MM.1S (cell line): ENCODE data around the gene SOD1.

ENCODE experiments used
- DNase-seq: peaks from one replicate; pipeline ENCODE4 v3.0.0-alpha.2; 2015
- H2AFZ ChIP-seq: fragments of 300-600 bp; sonication (generic); 2 replicates; pipeline ENCODE4 v1.6.0; 2016; ENCODE audit warnings: antibody characterized with exemption, low read length
- H3F3A ChIP-seq: fragments of 300-600 bp; sonication (generic); 2 replicates; pipeline ENCODE4 v1.6.1; 2016; ENCODE audit warnings: mild to moderate bottlenecking, antibody characterized with exemption, low read length, moderate library complexity, mixed read lengths; ENCODE audit not compliant: insufficient read depth
- H3K27ac ChIP-seq: fragments of 300-600 bp; sonication (generic); 2 replicates; pipeline ENCODE4 v1.5.1; 2016; ENCODE audit warnings: mild to moderate bottlenecking, low read length
- H3K27me3 ChIP-seq: fragments of 300-600 bp; sonication (generic); replicated peaks from 2 replicates; pipeline ENCODE4 v1.6.0; 2016; ENCODE audit warnings: low read length; ENCODE audit not compliant: insufficient read depth
- H3K36me3 ChIP-seq: fragments of 300-600 bp; sonication (generic); replicated peaks from 2 replicates; pipeline ENCODE4 v1.6.1; 2016; ENCODE audit warnings: mild to moderate bottlenecking, low read length, mixed read lengths; ENCODE audit not compliant: insufficient read depth
- H3K4me1 ChIP-seq: fragments of 300-600 bp; sonication (generic); 2 replicates; pipeline ENCODE4 v1.6.1; 2016; ENCODE audit warnings: low read length, mixed read lengths
- H3K4me2 ChIP-seq: fragments of 300-600 bp; sonication (generic); 2 replicates; pipeline ENCODE4 v1.6.0; 2016; ENCODE audit warnings: low read depth, low read length
- H3K4me3 ChIP-seq: fragments of 300-600 bp; sonication (generic); 2 replicates; pipeline ENCODE4 v1.5.1; 2016; ENCODE audit warnings: low read length, mixed read lengths
- H3K79me2 ChIP-seq: fragments of 300-600 bp; sonication (generic); 2 replicates; pipeline ENCODE4 v1.6.1; 2016; ENCODE audit warnings: mixed run types, low read length, mixed read lengths
- H3K9ac ChIP-seq: fragments of 300-600 bp; sonication (generic); 2 replicates; pipeline ENCODE4 v1.6.1; 2016; ENCODE audit warnings: low read length, mixed read lengths
- H3K9me2 ChIP-seq: fragments of 300-600 bp; sonication (generic); replicated peaks from 2 replicates; pipeline ENCODE4 v1.6.1; 2016; ENCODE audit warnings: mild to moderate bottlenecking, low read length, mixed read lengths; ENCODE audit not compliant: insufficient read depth
- H3K9me3 ChIP-seq: fragments of 300-600 bp; sonication (generic); replicated peaks from 2 replicates; pipeline ENCODE4 v1.6.1; 2016; ENCODE audit warnings: mild to moderate bottlenecking, low read length, mixed read lengths; ENCODE audit not compliant: insufficient read depth
- H4K20me1 ChIP-seq: fragments of 300-600 bp; sonication (generic); 2 replicates; pipeline ENCODE4 v1.6.1; 2016; ENCODE audit warnings: mild to moderate bottlenecking, low read length, moderate library complexity, mixed read lengths; ENCODE audit not compliant: insufficient read depth
- EZH2 ChIP-seq: fragments of 300-600 bp; sonication (generic); optimal IDR thresholded peaks from 2 replicates; pipeline ENCODE3; 2017; ENCODE audit warnings: low read depth, mild to moderate bottlenecking, antibody characterized with exemption, low read length, mixed read lengths
- EZH2phosphoT487 ChIP-seq: fragments of 300-600 bp; sonication (generic); IDR thresholded peaks from 2 replicates; pipeline ENCODE4 v1.6.1; 2018; ENCODE audit warnings: antibody characterized with exemption, low read length
- TF ChIP-seq, protein P1 (sequence below): fragments of 300-600 bp; sonication (generic); IDR thresholded peaks from 2 replicates; pipeline ENCODE4 v1.5.1; 2016; ENCODE audit warnings: antibody characterized with exemption, low read length, mixed read lengths

SOD1 gene

DNA sequence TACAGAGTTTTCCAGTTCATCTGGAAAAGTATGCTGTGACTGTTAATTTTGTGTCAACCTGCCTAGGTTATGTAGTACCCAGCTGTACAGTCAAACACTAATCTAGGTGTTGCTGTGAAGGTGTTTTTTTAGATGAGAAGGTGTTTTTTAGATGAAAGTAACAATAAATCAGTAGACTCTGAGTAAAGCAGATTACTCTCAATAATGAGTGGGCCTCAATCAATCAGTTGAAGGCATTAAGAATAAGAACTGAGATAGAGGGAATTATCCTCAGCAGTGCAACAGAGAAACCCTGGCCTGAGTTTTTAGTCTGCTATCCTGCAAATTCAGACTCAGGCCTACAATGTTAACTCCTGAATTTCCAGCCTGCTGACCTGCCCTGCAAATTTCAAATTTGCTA, 39.0 kb downstream of the SOD1 start:
- Histone ChIP-seq H3K9ac (no peak overlapping the region), H3K4me3 (no peak overlapping the region)

DNA sequence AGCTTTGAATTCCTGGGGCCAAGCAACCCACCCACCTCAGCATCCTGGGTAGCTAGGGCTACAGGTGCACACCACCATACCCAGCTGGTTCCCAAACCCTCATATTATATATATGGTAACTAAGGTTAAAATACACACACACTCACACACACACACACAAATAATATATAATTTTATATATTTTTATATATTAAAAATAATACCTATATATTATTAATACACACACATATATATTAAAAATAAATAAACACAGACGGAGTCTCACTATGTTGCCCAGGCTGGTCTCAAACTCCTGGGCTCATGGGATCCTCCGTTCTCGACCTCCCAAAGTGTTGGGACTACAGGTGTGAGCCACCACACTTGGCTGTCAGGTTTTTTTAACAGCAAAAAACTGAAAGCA, 40.5 kb downstream of the SOD1 start:
- H3K27me3 ChIP-seq, result no peaks in the 10 kb centered on the region
- no peak overlapping the region for H3K4me2 ChIP-seq
- no peaks in the 10 kb centered on the region for H3K9me2 ChIP-seq
- DNase-seq, result no peak
- H4K20me1 ChIP-seq, result peaks cover 2% of the 10 kb centered on the region; the same call in 1 of the 2 replicates
- TF ChIP-seq, protein P1, sequence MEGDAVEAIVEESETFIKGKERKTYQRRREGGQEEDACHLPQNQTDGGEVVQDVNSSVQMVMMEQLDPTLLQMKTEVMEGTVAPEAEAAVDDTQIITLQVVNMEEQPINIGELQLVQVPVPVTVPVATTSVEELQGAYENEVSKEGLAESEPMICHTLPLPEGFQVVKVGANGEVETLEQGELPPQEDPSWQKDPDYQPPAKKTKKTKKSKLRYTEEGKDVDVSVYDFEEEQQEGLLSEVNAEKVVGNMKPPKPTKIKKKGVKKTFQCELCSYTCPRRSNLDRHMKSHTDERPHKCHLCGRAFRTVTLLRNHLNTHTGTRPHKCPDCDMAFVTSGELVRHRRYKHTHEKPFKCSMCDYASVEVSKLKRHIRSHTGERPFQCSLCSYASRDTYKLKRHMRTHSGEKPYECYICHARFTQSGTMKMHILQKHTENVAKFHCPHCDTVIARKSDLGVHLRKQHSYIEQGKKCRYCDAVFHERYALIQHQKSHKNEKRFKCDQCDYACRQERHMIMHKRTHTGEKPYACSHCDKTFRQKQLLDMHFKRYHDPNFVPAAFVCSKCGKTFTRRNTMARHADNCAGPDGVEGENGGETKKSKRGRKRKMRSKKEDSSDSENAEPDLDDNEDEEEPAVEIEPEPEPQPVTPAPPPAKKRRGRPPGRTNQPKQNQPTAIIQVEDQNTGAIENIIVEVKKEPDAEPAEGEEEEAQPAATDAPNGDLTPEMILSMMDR, result no peak
- no peak for TF ChIP-seq EZH2phosphoT487
- no peak for TF ChIP-seq EZH2
- H3K9me3 ChIP-seq, result no peaks in the 10 kb centered on the region
- no peak overlapping the region for H2AFZ ChIP-seq
- no peaks in the 10 kb centered on the region for H3F3A ChIP-seq
- peaks cover 32% of the 10 kb centered on the region for H3K79me2 ChIP-seq
- no peak overlapping the region for H3K9ac ChIP-seq
- H3K27ac ChIP-seq, result no peak overlapping the region
- no peaks in the 10 kb centered on the region for H3K4me1 ChIP-seq
- no peak overlapping the region for H3K4me3 ChIP-seq
- H3K36me3 ChIP-seq, result peaks cover 32% of the 10 kb centered on the region

More for the DNA sequence above, 39.0 kb downstream of the SOD1 start:
- Histone ChIP-seq H3K9me2 (no peaks in the 10 kb centered on the region), H3K79me2 (peaks cover 18% of the 10 kb centered on the region; the same call in 1 of the 2 replicates), H3K4me2 (no peak overlapping the region), H3K36me3 (peaks cover 28% of the 10 kb centered on the region), H4K20me1 (no peaks in the 10 kb centered on the region; the same call in 1 of the 2 replicates), H3K27ac (no peak overlapping the region), H3K4me1 (no peaks in the 10 kb centered on the region), H3K27me3 (no peaks in the 10 kb centered on the region), H3K9me3 (no peaks in the 10 kb centered on the region), H3F3A (no peaks in the 10 kb centered on the region), H2AFZ (no peak overlapping the region)
- TF ChIP-seq EZH2, result no peak
- TF ChIP-seq EZH2phosphoT487, result no peak
- TF ChIP-seq, protein P1, result no peak
- no peak for DNase-seq

DNA sequence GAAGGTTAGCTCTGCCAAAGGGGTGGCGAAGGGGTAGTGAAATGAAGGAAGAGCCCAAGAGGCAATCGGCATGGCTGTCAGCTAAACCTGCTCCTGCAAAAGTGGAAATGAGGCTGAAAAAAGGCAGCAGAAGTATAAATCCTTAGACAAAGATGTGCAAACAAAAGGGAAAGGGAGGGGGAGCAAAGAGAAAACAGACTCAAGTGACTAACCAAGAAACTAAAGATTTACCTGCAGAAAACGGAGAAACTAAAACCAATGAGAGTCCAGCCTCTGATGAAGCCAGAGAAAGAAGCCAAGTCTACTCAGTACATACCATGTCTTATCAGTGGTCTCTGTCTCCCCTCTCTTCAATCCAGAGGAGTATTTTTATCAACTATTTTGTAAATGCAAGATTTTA, 47.1 kb downstream of the SOD1 start:
- Histone ChIP-seq H3K4me1 (no peaks in the 10 kb centered on the region), H3K36me3 (peaks cover 6% of the 10 kb centered on the region; the same call in 1 of the 2 replicates), H2AFZ (no peak overlapping the region), H3K4me2 (no peak overlapping the region), H3K9me2 (no peaks in the 10 kb centered on the region), H3K27ac (no peak overlapping the region), H3K9me3 (no peaks in the 10 kb centered on the region), H3K4me3 (no peak overlapping the region), H3K27me3 (no peaks in the 10 kb centered on the region), H4K20me1 (peaks cover 63% of the 10 kb centered on the region), H3K79me2 (peaks cover 89% of the 10 kb centered on the region), H3K9ac (no peak overlapping the region), H3F3A (no peaks in the 10 kb centered on the region)
- TF ChIP-seq, protein P1, result no peak
- TF ChIP-seq EZH2phosphoT487 (no peak), EZH2 (no peak)
- no peak for DNase-seq
